ENCODE results near the gene STK25.

Gene STK25

GRCh38 chr2:241492174-241492565 is 16.2 kb downstream of the STK25 start:
- no peak for DNase-seq

GRCh38 chr2:241491549-241492173 is 16.7 kb downstream of the STK25 start:
- no peak for DNase-seq

DNA sequence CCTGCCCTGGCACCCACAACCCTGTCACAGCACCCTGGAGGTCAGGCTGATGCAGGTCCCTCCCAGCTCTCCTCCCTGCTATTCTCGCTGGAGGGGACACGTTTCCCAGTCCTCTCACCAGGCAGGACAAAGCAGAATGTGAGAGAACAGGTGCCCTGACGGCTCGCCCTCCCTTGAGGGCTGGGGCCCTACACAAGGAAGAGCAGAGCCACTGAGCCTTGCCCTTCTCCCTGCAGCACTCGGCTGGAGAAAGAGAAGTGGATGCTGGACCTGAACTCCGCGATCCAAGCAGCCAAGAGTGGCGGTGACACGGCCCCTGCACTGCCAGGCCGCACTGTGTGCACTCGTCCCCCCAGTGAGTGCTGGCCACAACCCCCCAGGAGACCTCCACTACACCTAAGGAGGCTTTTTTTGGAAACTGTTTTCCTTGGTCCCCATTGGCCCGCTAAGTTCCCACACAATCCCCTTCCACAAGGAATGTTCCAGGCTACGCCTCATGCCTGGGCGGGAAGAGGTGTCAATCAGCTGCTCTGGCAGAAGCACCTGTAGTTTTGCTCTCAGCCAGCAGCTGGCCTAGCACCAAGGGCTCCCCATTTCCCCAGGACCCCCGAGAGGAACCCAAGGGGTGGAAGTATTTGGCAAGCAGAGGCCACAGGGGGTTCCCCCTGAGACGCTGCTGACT is 17.4 kb downstream of the STK25 start:
- no peak for DNase-seq

GRCh38 chr2:241489733-241490680 is 18.4 kb downstream of the STK25 start:
- DNase-seq = no peak

GRCh38 chr2:241489088-241489487 is 19.3 kb downstream of the STK25 start:
- no peak for DNase-seq

- DNase-seq = no peak
These were observed 23.0 kb downstream of the STK25 start for GRCh38 chr2:241485172-241485911.

DNA sequence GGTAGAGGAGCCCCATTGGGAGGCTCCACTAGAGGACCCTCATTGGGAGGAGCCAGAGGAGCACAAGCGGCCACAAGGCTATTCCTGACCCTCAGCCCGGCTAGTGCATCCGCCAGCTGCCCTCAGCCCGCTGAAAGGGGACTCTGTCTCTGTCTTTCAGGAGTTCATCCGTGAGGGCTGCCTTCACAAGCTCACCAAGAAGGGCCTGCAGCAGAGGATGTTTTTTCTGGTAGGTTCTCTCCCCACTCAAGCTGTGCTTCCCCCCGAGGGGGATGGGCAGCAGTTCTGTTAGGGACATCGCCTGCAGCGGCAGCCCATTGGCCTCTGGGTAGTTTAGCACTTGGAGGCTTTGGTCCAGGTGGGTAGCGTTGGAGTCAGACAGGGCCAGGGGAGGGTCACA is 25.1 kb downstream of the STK25 start:
- DNase-seq = no peak

- DNase-seq = no peak
These were observed 26.0 kb downstream of the STK25 start for GRCh38 chr2:241482126-241482955.

- DNase-seq = no peak
These were observed 26.7 kb downstream of the STK25 start for GRCh38 chr2:241481687-241482086.

GRCh38 chr2:241479026-241479898 is 29.1 kb downstream of the STK25 start:
- no peak for DNase-seq

DNA sequence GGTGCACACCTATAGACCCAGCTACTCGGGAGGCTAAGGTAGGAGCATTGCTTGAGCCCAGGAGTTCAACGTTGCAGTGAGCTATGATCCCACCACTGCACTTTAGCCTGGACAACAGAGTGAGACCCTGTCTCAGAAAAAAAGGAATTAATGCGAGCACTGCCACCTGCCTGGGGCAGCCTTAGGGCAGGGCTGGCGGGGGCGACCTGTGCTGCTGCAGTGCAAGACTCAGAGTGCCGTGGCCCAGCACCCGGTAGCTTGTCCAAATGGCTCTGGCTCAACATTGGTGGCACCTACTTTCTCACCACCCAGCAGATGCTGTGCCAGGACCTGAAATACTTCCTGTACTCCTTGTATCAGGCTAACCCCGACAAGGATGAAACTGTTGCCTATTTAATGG is 30.2 kb downstream of the STK25 start:
- DNase-seq = no peak

GRCh38 chr2:241475267-241475666 is 33.1 kb downstream of the STK25 start:
- no peak for DNase-seq

- DNase-seq = no peak
These were observed 35.0 kb downstream of the STK25 start for GRCh38 chr2:241473399-241473798.

DNA sequence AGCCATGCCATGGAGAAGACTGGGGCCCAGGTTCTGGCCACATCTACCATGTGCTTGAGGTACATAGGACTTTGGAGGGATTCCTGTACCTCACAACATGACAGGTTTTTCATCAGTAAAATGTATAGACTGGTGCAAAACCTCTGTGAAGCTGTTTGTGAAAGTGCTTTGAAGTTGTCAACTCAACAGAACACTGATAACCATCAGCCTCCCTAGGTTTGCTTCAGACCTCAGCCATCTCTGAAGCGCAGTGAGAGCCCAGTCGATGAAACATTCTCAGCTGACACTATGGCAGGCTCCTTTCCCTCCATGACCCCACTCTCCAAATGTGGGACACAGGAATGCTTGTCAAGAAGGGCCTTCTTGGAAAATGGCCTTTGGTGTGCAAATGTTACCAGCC is 38.6 kb downstream of the STK25 start:
- no peak for DNase-seq

DNA sequence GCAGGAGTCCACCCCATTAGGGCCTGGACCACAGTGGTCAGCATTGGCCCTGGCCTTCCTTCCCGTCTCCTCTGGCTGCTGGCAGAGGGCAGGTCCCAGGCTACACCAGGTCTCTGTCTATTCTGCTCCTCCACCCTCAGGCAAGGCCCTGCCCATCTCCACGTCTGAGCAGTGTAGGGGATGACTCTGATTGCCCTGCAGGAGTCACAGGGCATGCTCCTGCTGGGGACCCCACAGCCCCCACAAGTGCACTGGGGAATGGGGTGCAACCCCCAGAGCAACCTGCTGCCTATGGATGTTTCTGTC is 40.0 kb downstream of the STK25 start:
- no peak for DNase-seq

DNA sequence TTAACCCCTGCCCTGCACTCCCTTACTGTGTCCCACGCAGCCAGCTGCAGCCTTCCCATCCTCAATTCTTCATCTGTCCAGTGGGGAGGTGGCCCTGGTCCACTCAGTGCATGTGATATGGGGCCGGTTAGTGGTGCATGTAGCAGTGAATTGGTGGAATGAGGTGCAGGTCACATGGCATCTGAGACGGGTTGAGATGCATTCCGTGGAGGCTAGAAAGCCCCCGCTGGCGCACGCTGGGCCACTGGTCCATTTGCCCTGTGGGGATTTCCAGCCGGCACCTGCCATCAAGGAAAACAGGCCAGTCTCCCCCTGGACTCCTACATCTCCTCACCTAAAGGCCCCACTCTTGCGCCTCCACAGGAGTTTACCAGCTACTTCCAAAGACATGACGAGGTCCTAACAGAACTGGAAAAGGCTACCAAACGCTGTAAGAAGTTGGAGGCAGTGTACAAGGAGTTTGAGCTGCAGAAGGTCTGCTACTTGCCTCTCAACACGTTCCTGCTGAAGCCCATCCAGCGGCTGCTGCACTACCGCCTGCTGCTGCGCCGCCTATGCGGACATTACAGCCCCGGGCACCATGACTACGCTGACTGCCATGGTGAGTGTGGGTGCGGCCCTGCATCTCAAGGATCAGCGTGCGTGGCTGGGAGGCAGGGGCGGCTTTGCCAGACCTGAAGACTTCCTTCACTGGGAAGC is 40.5 kb downstream of the STK25 start:
- DNase-seq = no peak

GRCh38 chr2:241466230-241466629 is 42.2 kb downstream of the STK25 start:
- DNase-seq = no peak

- DNase-seq = no peak
These were observed 42.8 kb downstream of the STK25 start for GRCh38 chr2:241465543-241465942.

DNA sequence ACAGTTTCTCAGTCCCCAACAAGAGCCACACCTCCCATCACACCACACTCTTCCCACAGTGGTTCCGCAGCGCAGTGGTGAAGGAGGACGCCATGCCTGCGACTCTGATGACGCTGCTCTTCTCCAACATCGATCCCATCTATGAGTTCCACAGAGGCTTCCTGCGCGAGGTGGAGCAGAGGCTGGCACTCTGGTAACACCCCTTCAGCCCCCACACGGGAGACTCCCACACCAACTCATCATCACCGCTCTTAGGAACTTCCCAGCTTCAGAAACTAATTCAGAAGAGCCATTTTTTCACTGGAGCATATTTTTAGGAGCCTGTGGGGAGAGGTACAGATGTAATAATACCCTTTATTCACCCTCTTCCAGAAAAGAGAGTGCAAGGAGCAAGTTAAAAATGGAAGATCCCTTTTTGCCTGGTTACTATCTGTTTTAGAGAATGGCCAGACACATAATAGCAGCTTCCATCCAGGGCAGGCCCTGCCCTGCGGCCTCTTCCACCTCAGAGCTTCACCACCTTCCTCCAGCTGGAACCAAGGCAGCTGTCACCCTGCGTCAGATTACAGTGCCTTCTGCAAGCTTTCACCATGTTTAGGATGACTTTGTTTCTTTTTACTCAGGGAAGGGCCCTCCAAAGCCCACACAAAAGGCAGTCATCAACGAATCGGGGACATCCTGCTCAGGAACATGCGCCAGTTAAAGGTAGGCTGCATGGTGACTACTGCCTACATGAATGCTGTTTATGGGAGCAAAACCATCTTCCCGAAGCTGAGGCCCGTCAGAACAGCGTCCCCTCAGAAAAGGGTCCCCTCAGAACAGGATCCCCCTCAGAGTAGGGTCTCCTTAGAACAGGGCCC is 44.9 kb downstream of the STK25 start:
- no peak for DNase-seq

All from central memory CD4-positive, alpha-beta T cell (primary cell).